ENCODE data around the gene NEU1.
"Not testable (repeated sequence)": the region's sequence is repeated elsewhere in the genome, so short reads cannot be mapped to it uniquely, and the experiment has no call there.

The NEU1 gene

GRCh38 chr6:31821301-31822035, 41.2 kb downstream of the NEU1 start:
- Histone ChIP-seq H3K4me1 (peaks cover 22% of the 10 kb centered on the region), H3K9ac (peak overlapping the region; percentile 31)

GRCh38 chr6:31820399-31820798, 42.2 kb downstream of the NEU1 start:
- not testable (repeated sequence) for H3K79me2 ChIP-seq; H3K27me3 ChIP-seq (ENCODE audit: control insufficient read depth, insufficient read depth, low read length); H2AFZ ChIP-seq; H3K36me3 ChIP-seq (ENCODE audit: control insufficient read depth, insufficient read depth, low read length); H3K9me3 ChIP-seq (ENCODE audit: control insufficient read depth, low read length); H3K9ac ChIP-seq
- Histone ChIP-seq H3K4me1 (peaks cover 11% of the 10 kb centered on the region), H3K4me2 (ENCODE audit: low read length) (peak overlapping the region; percentile 99), H3K27ac (peak overlapping the region; percentile 98), H3K4me3 (ENCODE audit: low read depth, low read length) (peak overlapping the region; percentile 94)

More at GRCh38 chr6:31821301-31822035, 41.2 kb downstream of the NEU1 start:
- Histone ChIP-seq H2AFZ (peak overlapping the region; percentile 77), H3K9me3 (ENCODE audit: control insufficient read depth, low read length) (no peaks in the 10 kb centered on the region), H3K27me3 (ENCODE audit: control insufficient read depth, insufficient read depth, low read length) (no peaks in the 10 kb centered on the region), H3K4me3 (ENCODE audit: low read depth, low read length) (peak overlapping the region; percentile 94), H3K4me2 (ENCODE audit: low read length) (peak overlapping the region; percentile 99), H3K27ac (peak overlapping the region; percentile 98), H3K36me3 (ENCODE audit: control insufficient read depth, insufficient read depth, low read length) (no peaks in the 10 kb centered on the region), H3K79me2 (no peaks in the 10 kb centered on the region)
- no peak for TF ChIP-seq CTCF (IDR thresholded peaks at IDR 0.05)

GRCh38 chr6:31819871-31820299, 42.7 kb downstream of the NEU1 start:
- Histone ChIP-seq H3K27ac (peak overlapping the region; percentile 37), H3K79me2 (no peaks in the 10 kb centered on the region), H3K4me2 (ENCODE audit: low read length) (peak overlapping the region; percentile 15), H3K9me3 (ENCODE audit: control insufficient read depth, low read length) (no peaks in the 10 kb centered on the region), H3K4me3 (ENCODE audit: low read depth, low read length) (no peak overlapping the region), H3K27me3 (ENCODE audit: control insufficient read depth, insufficient read depth, low read length) (no peaks in the 10 kb centered on the region), H3K36me3 (ENCODE audit: control insufficient read depth, insufficient read depth, low read length) (no peaks in the 10 kb centered on the region), H3K4me1 (peaks cover 13% of the 10 kb centered on the region), H2AFZ (no peak overlapping the region), H3K9ac (no peak overlapping the region)
- no peak for TF ChIP-seq CTCF (IDR thresholded peaks at IDR 0.05)

- H3K36me3 ChIP-seq (ENCODE audit: control insufficient read depth, insufficient read depth, low read length); H3K27me3 ChIP-seq (ENCODE audit: control insufficient read depth, insufficient read depth, low read length); H3K9me3 ChIP-seq (ENCODE audit: control insufficient read depth, low read length); H2AFZ ChIP-seq; H3K79me2 ChIP-seq; H3K9ac ChIP-seq: not testable (repeated sequence)
- Histone ChIP-seq H3K4me2 (ENCODE audit: low read length) (peak overlapping the region; percentile 80), H3K27ac (peak overlapping the region; percentile 41), H3K4me1 (peaks cover 13% of the 10 kb centered on the region), H3K4me3 (ENCODE audit: low read depth, low read length) (peak overlapping the region; percentile 78)
Measured at GRCh38 chr6:31817929-31818511, 44.6 kb downstream of the NEU1 start.

GRCh38 chr6:31817133-31817928, 45.3 kb downstream of the NEU1 start:
- not testable (repeated sequence) for H3K9me3 ChIP-seq (ENCODE audit: control insufficient read depth, low read length); H3K36me3 ChIP-seq (ENCODE audit: control insufficient read depth, insufficient read depth, low read length); H3K9ac ChIP-seq; H3K79me2 ChIP-seq; H3K27me3 ChIP-seq (ENCODE audit: control insufficient read depth, insufficient read depth, low read length); H2AFZ ChIP-seq; H3K4me1 ChIP-seq
- H3K4me3 ChIP-seq (ENCODE audit: low read depth, low read length), result peak overlapping the region; percentile 78
- peak overlapping the region; percentile 41 for H3K27ac ChIP-seq
- peak overlapping the region; percentile 80 for H3K4me2 ChIP-seq (ENCODE audit: low read length)
